Activated naive CD4-positive, alpha-beta T cell treated with anti-CD3 and anti-CD28 coated beads, Interleukin-2, amount 50 U/mL, for 24 hours (primary cell): ENCODE results near the gene PPP1R3G.

Experiments used
- H3K27ac Mint-ChIP-seq: one replicate; pipeline ENCODE4 v1.8.0; 2021; ENCODE audit warnings: mild to moderate bottlenecking, mixed read lengths
- H3K27me3 Mint-ChIP-seq: one replicate; pipeline ENCODE4 v1.8.0; 2021; ENCODE audit warnings: mixed read lengths
- H3K36me3 Mint-ChIP-seq: one replicate; pipeline ENCODE4 v1.8.0; 2021; ENCODE audit warnings: mixed read lengths
- H3K4me1 Mint-ChIP-seq: one replicate; pipeline ENCODE4 v1.8.0; 2021; ENCODE audit warnings: mixed read lengths
- H3K4me3 Mint-ChIP-seq: one replicate; pipeline ENCODE4 v1.8.0; 2021; ENCODE audit warnings: mild to moderate bottlenecking, mixed read lengths
- H3K9me3 Mint-ChIP-seq: one replicate; pipeline ENCODE4 v1.8.0; 2021; ENCODE audit warnings: mixed read lengths

Gene PPP1R3G

GRCh38 chr6:5098501-5099270 lies 13.5 kb downstream of the PPP1R3G start:
- H3K4me3 Mint-ChIP-seq, result no peak overlapping the region
- peaks cover 2% of the 10 kb centered on the region for H3K27me3 Mint-ChIP-seq
- no peaks in the 10 kb centered on the region for H3K36me3 Mint-ChIP-seq
- no peaks in the 10 kb centered on the region for H3K4me1 Mint-ChIP-seq
- no peaks in the 10 kb centered on the region for H3K9me3 Mint-ChIP-seq
- no peak overlapping the region for H3K27ac Mint-ChIP-seq

- no peaks in the 10 kb centered on the region for H3K4me1 Mint-ChIP-seq
- H3K27me3 Mint-ChIP-seq, result peaks cover 2% of the 10 kb centered on the region
- H3K9me3 Mint-ChIP-seq, result no peaks in the 10 kb centered on the region
- no peaks in the 10 kb centered on the region for H3K36me3 Mint-ChIP-seq
- H3K4me3 Mint-ChIP-seq, result no peak overlapping the region
- H3K27ac Mint-ChIP-seq, result no peak overlapping the region
Measured at GRCh38 chr6:5099537-5099936, 14.4 kb downstream of the PPP1R3G start.

DNA sequence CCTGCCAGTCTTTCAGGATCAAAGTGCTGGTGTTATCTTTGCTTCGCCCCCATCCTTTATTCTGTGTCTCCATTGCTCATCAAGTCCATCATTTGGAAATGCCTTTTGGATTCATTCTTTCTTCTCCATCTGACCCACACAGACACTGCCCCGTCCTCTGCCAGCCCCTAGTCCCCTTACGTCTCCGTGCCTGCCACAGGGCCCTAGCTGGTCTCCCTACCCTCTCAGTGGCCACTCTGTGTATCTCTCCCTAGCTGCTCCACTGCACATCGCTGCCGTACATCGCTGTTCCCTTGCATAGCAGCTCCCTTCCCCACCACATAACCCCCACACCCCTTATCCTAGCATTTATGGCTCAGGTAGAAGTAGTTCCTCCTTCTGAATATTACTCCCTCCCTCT lies 15.7 kb downstream of the PPP1R3G start:
- H3K4me1 Mint-ChIP-seq, result no peaks in the 10 kb centered on the region
- H3K27ac Mint-ChIP-seq, result no peak overlapping the region
- H3K9me3 Mint-ChIP-seq, result no peaks in the 10 kb centered on the region
- H3K36me3 Mint-ChIP-seq, result no peaks in the 10 kb centered on the region
- H3K27me3 Mint-ChIP-seq, result no peaks in the 10 kb centered on the region
- no peak overlapping the region for H3K4me3 Mint-ChIP-seq

DNA sequence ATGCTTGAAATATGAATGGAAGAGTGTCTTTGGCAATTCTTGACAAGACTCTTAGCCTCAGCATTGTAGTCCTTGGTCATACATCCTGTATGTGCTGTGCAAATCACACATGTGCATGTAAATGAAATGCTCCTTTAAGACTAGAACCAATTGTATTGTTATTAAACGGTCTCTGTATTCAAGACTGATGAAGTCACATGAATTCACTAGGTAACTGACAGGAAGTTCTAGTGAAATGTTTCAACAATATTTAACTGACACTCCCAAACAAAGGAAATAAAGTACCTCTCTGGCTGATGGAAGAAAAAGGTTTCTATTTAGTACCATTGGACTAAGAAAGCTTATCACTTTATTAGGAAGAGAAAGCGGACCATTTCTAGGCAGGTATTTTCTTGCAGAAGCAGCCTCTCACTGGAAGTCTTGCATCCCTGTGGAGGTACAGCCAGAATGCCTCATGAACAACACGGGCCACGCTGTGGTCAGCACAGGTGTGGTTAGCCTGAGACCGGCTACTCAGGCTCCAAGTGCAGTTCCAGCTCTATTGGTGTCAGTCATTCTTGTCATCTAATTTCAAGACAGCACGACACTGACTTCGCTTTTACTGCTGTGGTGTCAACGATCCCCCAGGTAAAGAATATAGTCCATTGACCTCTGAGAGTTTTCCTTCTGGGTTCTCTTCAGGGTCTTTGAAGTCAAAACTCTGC lies 17.3 kb downstream of the PPP1R3G start:
- no peak overlapping the region for H3K27ac Mint-ChIP-seq
- no peaks in the 10 kb centered on the region for H3K4me1 Mint-ChIP-seq
- no peaks in the 10 kb centered on the region for H3K27me3 Mint-ChIP-seq
- H3K4me3 Mint-ChIP-seq, result no peak overlapping the region
- no peaks in the 10 kb centered on the region for H3K36me3 Mint-ChIP-seq
- no peaks in the 10 kb centered on the region for H3K9me3 Mint-ChIP-seq

DNA sequence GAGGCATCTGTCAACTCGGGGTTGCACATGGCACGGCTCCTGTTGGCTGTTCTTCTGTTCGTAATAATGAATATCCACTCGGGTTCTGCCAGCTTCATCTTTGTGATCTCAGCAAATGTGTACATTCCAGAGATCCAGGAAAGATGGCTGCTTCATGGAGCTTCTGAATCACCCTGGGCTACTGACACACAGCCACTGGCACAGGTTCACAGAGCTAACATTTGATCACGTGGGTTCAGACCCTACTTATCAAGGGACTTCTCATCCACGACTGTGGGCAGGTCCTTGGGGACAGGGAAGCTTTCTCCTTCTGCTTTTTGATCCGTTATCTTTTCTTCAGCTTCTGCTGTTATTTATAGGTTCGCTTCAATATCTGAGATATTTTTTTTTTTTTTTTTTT lies 18.1 kb downstream of the PPP1R3G start:
- Mint-ChIP-seq H3K9me3 (no peaks in the 10 kb centered on the region), H3K27me3 (no peaks in the 10 kb centered on the region), H3K36me3 (no peaks in the 10 kb centered on the region), H3K4me3 (no peak overlapping the region), H3K27ac (no peak overlapping the region), H3K4me1 (no peaks in the 10 kb centered on the region)

GRCh38 chr6:5104667-5105066 lies 19.5 kb downstream of the PPP1R3G start:
- Mint-ChIP-seq H3K4me3 (no peak overlapping the region), H3K27ac (no peak overlapping the region), H3K36me3 (no peaks in the 10 kb centered on the region), H3K9me3 (no peaks in the 10 kb centered on the region), H3K4me1 (no peaks in the 10 kb centered on the region), H3K27me3 (no peaks in the 10 kb centered on the region)

DNA sequence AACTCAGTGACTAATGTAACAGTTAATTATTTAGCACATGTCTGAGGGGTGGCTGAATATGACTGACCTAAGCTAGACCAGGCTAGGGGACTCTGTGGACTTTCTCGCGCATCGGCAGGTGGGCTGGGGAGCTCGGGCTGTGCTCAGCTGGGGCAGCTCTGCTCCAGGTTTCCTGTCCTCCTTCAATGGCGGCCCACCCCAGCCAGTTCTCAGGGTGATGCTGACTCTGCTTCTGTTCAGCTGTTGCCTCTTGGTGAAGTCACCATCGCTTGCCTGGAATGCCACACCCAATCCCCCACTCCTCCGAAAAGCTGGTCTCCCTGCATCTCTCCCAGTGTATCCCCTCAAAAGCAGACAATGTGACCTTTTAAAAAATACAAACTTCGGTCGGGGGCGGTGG lies 20.0 kb downstream of the PPP1R3G start:
- no peaks in the 10 kb centered on the region for H3K36me3 Mint-ChIP-seq
- H3K27ac Mint-ChIP-seq, result no peak overlapping the region
- H3K9me3 Mint-ChIP-seq, result no peaks in the 10 kb centered on the region
- no peaks in the 10 kb centered on the region for H3K27me3 Mint-ChIP-seq
- H3K4me3 Mint-ChIP-seq, result no peak overlapping the region
- no peaks in the 10 kb centered on the region for H3K4me1 Mint-ChIP-seq

DNA sequence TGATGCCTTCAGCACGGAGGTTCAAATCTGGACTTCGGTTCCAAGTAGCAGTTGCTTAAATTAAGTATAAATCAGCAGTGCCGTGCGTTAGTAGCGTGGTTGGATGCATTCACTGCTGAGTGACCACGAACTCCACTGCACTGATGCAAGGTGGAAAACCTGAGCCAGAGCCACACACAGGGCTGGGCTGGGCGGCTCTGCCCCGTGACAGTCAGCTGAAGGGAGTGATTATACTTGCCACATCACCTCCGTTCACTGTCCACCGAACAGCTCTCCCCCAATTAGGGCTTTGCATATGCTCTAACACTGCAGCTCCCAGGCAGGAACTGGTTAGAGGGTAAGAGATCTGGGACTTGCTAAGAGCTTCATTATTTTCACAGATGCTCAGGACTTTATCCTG lies 22.2 kb downstream of the PPP1R3G start:
- Mint-ChIP-seq H3K27ac (no peak overlapping the region), H3K9me3 (no peaks in the 10 kb centered on the region), H3K27me3 (no peaks in the 10 kb centered on the region), H3K4me3 (no peak overlapping the region), H3K4me1 (no peaks in the 10 kb centered on the region), H3K36me3 (no peaks in the 10 kb centered on the region)

DNA sequence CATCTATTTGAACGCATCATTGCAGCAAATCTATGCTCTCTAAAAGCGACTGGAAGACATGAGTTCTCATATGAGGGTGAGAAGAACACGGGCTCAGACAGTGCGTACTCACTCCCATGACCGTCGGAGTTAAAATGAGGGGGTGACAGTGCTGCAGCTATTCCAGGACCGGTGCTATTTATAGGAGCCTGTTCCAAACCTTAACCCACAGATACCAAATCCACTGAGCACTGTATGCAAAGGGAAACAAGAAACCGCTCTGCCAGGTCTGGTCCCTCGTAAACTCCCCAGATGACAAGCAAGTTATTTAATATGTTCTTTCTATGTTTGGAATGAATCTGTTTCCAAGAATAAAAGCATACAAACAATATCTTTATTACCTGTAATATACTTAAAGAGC lies 22.9 kb downstream of the PPP1R3G start:
- Mint-ChIP-seq H3K4me1 (no peaks in the 10 kb centered on the region), H3K9me3 (no peaks in the 10 kb centered on the region), H3K27ac (no peak overlapping the region), H3K36me3 (no peaks in the 10 kb centered on the region), H3K27me3 (no peaks in the 10 kb centered on the region), H3K4me3 (no peak overlapping the region)

GRCh38 chr6:5108536-5109150 lies 23.5 kb downstream of the PPP1R3G start:
- H3K36me3 Mint-ChIP-seq, result no peaks in the 10 kb centered on the region
- no peaks in the 10 kb centered on the region for H3K4me1 Mint-ChIP-seq

GRCh38 chr6:5109436-5109835 lies 24.3 kb downstream of the PPP1R3G start:
- Mint-ChIP-seq H3K4me3 (no peak overlapping the region), H3K4me1 (no peaks in the 10 kb centered on the region), H3K27ac (no peak overlapping the region), H3K36me3 (no peaks in the 10 kb centered on the region), H3K9me3 (no peaks in the 10 kb centered on the region), H3K27me3 (no peaks in the 10 kb centered on the region)

More at GRCh38 chr6:5108536-5109150, 23.5 kb downstream of the PPP1R3G start:
- Mint-ChIP-seq H3K9me3 (no peaks in the 10 kb centered on the region), H3K4me3 (no peak overlapping the region), H3K27me3 (no peaks in the 10 kb centered on the region), H3K27ac (no peak overlapping the region)

GRCh38 chr6:5110246-5110645 lies 25.1 kb downstream of the PPP1R3G start:
- Mint-ChIP-seq H3K27me3 (no peaks in the 10 kb centered on the region), H3K4me3 (no peak overlapping the region), H3K4me1 (no peaks in the 10 kb centered on the region), H3K27ac (no peak overlapping the region), H3K36me3 (no peaks in the 10 kb centered on the region), H3K9me3 (no peaks in the 10 kb centered on the region)

- Mint-ChIP-seq H3K4me1 (no peaks in the 10 kb centered on the region), H3K4me3 (no peak overlapping the region), H3K9me3 (no peaks in the 10 kb centered on the region), H3K27ac (no peak overlapping the region), H3K27me3 (no peaks in the 10 kb centered on the region), H3K36me3 (no peaks in the 10 kb centered on the region)
Measured at GRCh38 chr6:5111626-5112025, 26.5 kb downstream of the PPP1R3G start.

DNA sequence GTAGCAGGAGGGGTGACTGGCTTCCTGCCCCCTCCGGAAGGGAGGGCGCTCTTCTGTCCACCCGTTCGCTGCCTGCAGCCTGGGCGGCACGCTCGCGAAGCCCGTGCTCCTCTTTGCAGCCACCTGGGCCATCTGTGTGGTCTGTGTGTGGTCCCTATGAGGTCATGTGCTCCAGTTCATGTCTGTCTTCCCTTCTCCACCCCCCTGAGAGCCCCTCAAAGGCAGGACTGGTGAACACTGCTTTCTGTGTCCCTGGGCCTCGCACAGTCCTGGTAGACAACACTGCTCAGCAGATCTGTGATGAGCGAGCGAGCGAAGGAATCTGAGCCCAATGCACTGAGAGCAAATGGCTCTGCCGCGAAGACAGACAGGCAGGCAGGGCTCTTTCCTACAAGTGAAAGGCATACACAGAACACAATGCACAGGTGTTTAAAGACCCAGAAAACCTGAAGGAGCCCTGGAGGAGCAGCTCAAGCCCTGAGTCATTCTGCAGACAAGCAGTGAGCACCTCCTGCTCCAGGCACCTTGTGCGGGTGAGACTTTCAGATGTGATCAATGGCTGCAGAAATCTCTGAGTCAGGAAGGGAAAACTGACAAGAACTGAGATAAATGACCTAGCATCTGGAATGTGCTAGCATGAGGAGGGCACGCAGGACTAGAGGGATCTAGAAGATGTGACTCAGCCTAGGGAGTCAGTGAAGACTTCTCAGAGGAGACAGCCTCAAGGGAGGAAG lies 27.1 kb downstream of the PPP1R3G start:
- no peaks in the 10 kb centered on the region for H3K9me3 Mint-ChIP-seq
- H3K4me1 Mint-ChIP-seq, result no peaks in the 10 kb centered on the region
- no peak overlapping the region for H3K27ac Mint-ChIP-seq
- H3K27me3 Mint-ChIP-seq, result no peaks in the 10 kb centered on the region
- H3K36me3 Mint-ChIP-seq, result no peaks in the 10 kb centered on the region
- no peak overlapping the region for H3K4me3 Mint-ChIP-seq

- Mint-ChIP-seq H3K4me3 (no peak overlapping the region), H3K27ac (no peak overlapping the region), H3K27me3 (no peaks in the 10 kb centered on the region), H3K4me1 (no peaks in the 10 kb centered on the region), H3K36me3 (no peaks in the 10 kb centered on the region), H3K9me3 (no peaks in the 10 kb centered on the region)
Measured at GRCh38 chr6:5113096-5113495, 28.0 kb downstream of the PPP1R3G start.

DNA sequence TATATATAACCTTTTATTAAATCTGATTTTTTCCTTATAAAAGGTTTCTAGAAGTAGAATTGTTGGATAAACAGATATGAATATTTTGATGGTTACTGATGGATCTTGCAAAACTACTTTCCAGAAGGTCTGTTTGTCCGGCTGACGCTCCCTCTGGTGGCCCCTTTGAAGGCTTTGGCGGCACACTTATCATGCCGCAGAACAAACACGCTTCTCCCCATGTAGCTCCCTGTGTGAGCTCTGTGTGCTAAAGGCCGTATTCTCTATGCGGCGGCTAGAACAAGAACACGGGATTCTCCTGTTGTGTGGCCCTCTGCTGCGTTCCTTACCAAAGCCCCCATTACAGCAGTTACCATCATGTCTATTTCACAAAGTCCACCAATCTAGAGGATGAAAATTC lies 30.0 kb downstream of the PPP1R3G start:
- no peak overlapping the region for H3K4me3 Mint-ChIP-seq
- H3K9me3 Mint-ChIP-seq, result no peaks in the 10 kb centered on the region
- no peaks in the 10 kb centered on the region for H3K4me1 Mint-ChIP-seq
- H3K27me3 Mint-ChIP-seq, result no peaks in the 10 kb centered on the region
- H3K36me3 Mint-ChIP-seq, result no peaks in the 10 kb centered on the region
- no peak overlapping the region for H3K27ac Mint-ChIP-seq
